Colonic mucosa (tissue), 4 donors: ENCODE measurements around the gene CHMP4A. TPM values are rescaled to one million over a fixed set of nuclear protein-coding genes. Genes with fewer than 3 reads are reported as not detected.

Source experiments
- DNase-seq: peaks from one replicate; pipeline ENCODE4 v3.0.0-alpha.2; 2020
- H3K27ac ChIP-seq: fragments of 200-600 bp; one replicate; pipeline ENCODE4 v1.8.0; 2021
- H3K27me3 ChIP-seq: fragments of 200-600 bp; one replicate; pipeline ENCODE4 v1.8.0; 2021
- H3K36me3 ChIP-seq: fragments of 200-600 bp; one replicate; pipeline ENCODE4 v1.8.0; 2021
- H3K4me1 ChIP-seq: fragments of 200-600 bp; one replicate; pipeline ENCODE4 v1.8.0; 2021; ENCODE audit warnings: mild to moderate bottlenecking
- H3K4me3 ChIP-seq: fragments of 200-600 bp; one replicate; pipeline ENCODE4 v1.8.0; 2021
- H3K9ac ChIP-seq, 2 donors: one replicate each; pipeline ENCODE4 v1.7.0; 2013; ENCODE audit warnings: control low read depth in 2 of 2, low read depth in 2 of 2, low read length in 2 of 2
- H3K9me3 ChIP-seq: fragments of 200-600 bp; one replicate; pipeline ENCODE4 v1.8.0; 2021
- CTCF ChIP-seq: fragments of 200-600 bp; IDR thresholded peaks from one replicate; pipeline ENCODE4 v1.8.0; 2022; ENCODE audit warnings: antibody characterized with exemption, mild to moderate bottlenecking
- intact Hi-C: fragments of 100-400 bp; cut with DNase I; formaldehyde crosslinking; loops from one replicate; pipeline ENCODE4 v1.14.1; 2022
- total RNA-seq, 2 donors: library from RNA; stranded (reverse); fragmentation: NEBNext Ultra II Directional in 1 of 2; extraction: Animal tissue kit (Norgen Biotek cat#: 25700) in 1 of 2; gene quantifications; one replicate each; pipeline ENCODE4 v1.2.1, GENCODE V29; 2021
- donor health status: healthy.
- donor health status: DM: no; HTN: no; CAD: no.
- donor health status: DM: no; HTN: no; CAD: no.

CHMP4A gene
- total RNA-seq, 2 donors from 2014 or later = 47.8 to 48.0 TPM

- no peak for TF ChIP-seq CTCF
- Histone ChIP-seq H3K36me3 (no peaks in the 10 kb centered on the region), H3K27me3 (no peaks in the 10 kb centered on the region), H3K9ac (peak within 1 kb of the TSS; percentile 79 to 98), H3K9me3 (no peaks in the 10 kb centered on the region), H3K27ac (peak within 1 kb of the TSS; percentile 95), H3K4me1 (no peaks in the 10 kb centered on the region), H3K4me3 (peak within 1 kb of the TSS; percentile 92)
- no peak for DNase-seq
- intact Hi-C loops = no loop called here
Measured at GRCh38 chr14:24232645-24233537, 19.6 kb upstream of the CHMP4A start, which contains the start of gene GMPR2. TSS of gene GMPR2 (plus strand) at chr14:24232929. CDS start at chr14:24233254, 325 bp downstream.

- Histone ChIP-seq H3K27ac (peak within 1 kb of the TSS; percentile 95), H3K36me3 (no peaks in the 10 kb centered on the region), H3K9ac (peak within 1 kb of the TSS; percentile 79 to 98), H3K27me3 (no peaks in the 10 kb centered on the region), H3K4me1 (no peaks in the 10 kb centered on the region), H3K9me3 (no peaks in the 10 kb centered on the region), H3K4me3 (peak within 1 kb of the TSS; percentile 92)
- peak; percentile 94 for DNase-seq
- intact Hi-C loops = no loop called here
- TF ChIP-seq CTCF = no peak
Measured at GRCh38 chr14:24232121-24232644, 18.9 kb upstream of the CHMP4A start, which contains the start of gene NEDD8. TSS of gene NEDD8 (minus strand) at chr14:24232367. CDS start at chr14:24232267, 100 bp downstream.

GRCh38 chr14:24231263-24232120, 18.2 kb upstream of the CHMP4A start:
- H3K9ac ChIP-seq = peak overlapping the region; percentile 79 to 98
- intact Hi-C loops = no loop called here
- TF ChIP-seq CTCF = no peak
- no peaks in the 10 kb centered on the region for H3K36me3 ChIP-seq
- peak overlapping the region; percentile 95 for H3K27ac ChIP-seq
- H3K4me1 ChIP-seq = no peaks in the 10 kb centered on the region
- peak overlapping the region; percentile 92 for H3K4me3 ChIP-seq
- H3K9me3 ChIP-seq = no peaks in the 10 kb centered on the region
- no peaks in the 10 kb centered on the region for H3K27me3 ChIP-seq
- no peak for DNase-seq

- TF ChIP-seq CTCF = no peak
- intact Hi-C loops = no loop called here
Measured at GRCh38 chr14:24228902-24229301, 15.6 kb upstream of the CHMP4A start.

GRCh38 chr14:24226473-24226872, 13.2 kb upstream of the CHMP4A start:
- Histone ChIP-seq H3K36me3 (no peaks in the 10 kb centered on the region), H3K4me1 (no peaks in the 10 kb centered on the region), H3K9me3 (no peaks in the 10 kb centered on the region), H3K27me3 (no peaks in the 10 kb centered on the region), H3K27ac (no peak overlapping the region), H3K4me3 (no peak overlapping the region), H3K9ac (no peak overlapping the region)
- no peak for TF ChIP-seq CTCF
- DNase-seq = no peak
- intact Hi-C loops = no loop called here

More at GRCh38 chr14:24228902-24229301, 15.6 kb upstream of the CHMP4A start:
- no peaks in the 10 kb centered on the region for H3K27me3 ChIP-seq
- no peak overlapping the region for H3K9ac ChIP-seq
- no peaks in the 10 kb centered on the region for H3K36me3 ChIP-seq
- no peak overlapping the region for H3K4me3 ChIP-seq
- DNase-seq = no peak
- no peak overlapping the region for H3K27ac ChIP-seq
- no peaks in the 10 kb centered on the region for H3K4me1 ChIP-seq
- no peaks in the 10 kb centered on the region for H3K9me3 ChIP-seq
